GM19193 (cell line): ENCODE results near the gene DUSP3.

Experiments
- POLR2A ChIP-seq: IDR thresholded peaks from 4 replicates; pipeline ENCODE4 v1.6.1; 2011; ENCODE audit not compliant: insufficient read depth, insufficient read length; ENCODE audit errors: extremely low read depth

The DUSP3 gene

DNA sequence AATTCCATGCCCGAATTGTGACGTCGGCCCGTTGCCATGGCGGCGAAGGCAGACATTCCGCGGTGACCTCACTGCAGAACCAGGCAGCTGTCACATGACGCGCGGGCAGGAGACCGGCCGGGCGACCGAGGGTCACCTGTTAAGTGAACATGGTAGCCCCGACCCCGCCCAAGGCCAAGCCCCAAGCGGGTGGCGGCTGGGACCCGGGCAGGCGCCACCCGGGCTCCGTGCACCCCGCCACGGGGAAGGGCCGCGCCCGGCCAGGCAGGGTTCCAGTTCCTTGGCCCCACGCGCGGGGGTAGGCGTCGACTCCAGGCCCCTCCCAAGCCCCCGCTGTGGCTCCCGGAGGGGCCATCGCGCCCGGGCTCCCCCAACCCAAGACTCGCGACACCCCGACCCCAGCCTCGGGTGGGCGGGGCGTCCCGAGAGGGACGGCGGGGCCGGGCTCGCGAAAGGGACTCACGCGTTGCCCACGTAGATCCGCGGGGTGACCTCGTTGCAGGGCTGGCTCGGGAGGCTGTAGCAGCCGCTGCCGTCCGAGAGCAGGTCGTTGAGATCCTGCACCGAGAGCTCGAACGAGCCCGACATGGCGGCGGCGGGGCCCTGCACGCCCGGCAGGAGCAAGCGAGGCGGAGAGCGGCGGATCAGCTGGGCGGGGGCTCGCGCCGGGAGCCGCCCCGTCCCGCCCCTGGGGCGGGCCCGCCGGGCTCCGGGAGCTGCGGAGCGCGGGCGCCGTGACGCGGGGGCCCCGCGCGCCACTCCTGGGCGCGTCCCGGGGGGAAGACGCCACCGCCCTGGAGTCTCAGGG, at the start of gene DUSP3:
DUSP3 (minus strand) TSS at position 641 of the 808 bp plus-strand sequence; CDS start at position 588, 53 bp downstream.
- peak; percentile 73 for TF ChIP-seq POLR2A

DNA sequence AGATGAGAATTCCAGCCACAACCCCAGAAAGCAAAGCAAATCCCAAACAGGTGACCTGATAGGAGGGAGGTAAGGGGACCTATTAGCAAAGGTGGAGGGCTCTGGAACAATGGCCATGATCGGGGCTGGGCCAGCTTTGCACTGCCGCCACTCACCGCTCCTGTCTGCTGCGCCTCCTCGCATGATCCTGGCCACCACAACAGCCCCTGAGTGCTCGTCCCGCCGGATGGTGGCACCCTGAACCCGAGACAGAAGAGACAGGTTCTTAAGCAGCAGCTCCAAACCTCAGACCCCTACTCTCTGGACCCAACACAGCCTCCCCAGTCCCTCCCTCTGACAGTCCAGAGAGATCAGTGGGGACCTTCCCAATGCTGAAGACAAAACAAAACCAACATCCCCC, 48.8 kb upstream of the DUSP3 start:
- TF ChIP-seq POLR2A: no peak

DNA sequence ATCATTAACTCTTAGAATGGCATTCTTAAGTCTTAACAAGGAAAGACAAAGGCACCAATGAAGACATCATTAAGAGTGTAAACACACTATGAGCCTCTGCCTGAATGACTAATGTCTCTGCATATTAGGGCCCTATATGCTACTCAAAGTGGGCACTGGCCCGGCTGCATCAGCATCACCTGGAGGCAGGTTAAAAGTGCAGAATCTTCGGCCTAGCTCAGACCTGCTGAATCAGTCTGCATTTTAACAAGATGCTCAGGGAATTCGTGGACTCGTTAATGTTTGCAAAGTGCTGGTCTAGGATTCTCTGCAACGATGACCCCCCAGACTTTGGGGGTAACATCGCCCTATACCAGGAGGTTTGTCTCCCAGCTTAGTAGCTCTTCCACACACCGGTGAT, 47.4 kb upstream of the DUSP3 start:
- TF ChIP-seq POLR2A: no peak

DNA sequence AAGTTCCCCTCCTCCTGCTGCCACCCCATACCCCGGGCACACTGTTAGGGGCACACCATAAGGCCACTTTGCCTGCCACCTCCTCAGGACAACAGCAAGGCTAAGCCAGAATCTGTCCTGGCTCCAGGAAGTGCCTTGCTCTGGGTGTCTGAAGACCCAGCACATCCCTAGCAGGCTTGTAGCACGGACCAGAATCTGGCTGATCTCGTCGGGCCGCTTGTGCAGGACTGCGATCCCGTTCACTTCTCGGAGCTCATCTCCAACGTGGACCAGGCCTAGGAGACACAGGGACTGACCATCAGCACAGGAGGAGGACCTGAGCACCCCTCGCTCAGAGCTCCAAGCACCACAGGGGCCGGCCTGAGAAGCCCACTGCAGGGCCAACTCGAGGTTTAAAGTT, 46.8 kb upstream of the DUSP3 start:
- TF ChIP-seq POLR2A: no peak

DNA sequence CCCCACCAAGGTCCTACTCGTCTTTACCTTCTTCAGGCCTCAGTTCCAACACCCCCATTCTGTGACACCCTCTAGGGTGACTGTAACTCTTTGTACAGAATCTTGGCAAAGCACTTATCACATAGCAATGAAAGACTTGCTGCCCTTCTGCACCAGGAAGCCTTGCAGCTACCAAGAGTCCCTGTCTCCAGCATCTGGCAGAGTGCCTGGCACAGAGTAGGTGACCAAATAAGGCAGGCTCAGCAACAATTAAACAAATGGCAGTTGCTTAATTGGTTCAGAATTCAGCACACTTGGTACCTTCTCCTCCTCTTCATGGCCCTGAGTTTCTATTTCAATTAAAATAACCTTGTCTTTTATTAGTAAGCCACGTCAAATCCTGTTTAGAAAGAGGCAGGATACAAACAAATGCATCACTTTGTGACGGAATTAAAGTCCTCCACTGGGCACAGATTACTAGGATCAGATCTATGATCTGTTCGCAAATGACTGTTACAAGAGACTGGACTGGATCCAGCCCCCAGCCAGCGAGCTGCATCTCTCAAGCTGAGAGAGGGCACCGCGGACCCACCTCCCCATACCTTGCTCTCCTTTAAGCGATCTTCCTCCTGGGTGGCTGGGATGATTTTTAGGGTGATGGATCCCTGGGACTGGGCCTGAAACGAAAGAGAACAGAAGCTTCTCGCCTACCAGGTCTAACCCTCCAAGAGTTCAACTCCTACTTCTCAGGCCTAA, 44.7 kb upstream of the DUSP3 start:
- TF ChIP-seq POLR2A: no peak

DNA sequence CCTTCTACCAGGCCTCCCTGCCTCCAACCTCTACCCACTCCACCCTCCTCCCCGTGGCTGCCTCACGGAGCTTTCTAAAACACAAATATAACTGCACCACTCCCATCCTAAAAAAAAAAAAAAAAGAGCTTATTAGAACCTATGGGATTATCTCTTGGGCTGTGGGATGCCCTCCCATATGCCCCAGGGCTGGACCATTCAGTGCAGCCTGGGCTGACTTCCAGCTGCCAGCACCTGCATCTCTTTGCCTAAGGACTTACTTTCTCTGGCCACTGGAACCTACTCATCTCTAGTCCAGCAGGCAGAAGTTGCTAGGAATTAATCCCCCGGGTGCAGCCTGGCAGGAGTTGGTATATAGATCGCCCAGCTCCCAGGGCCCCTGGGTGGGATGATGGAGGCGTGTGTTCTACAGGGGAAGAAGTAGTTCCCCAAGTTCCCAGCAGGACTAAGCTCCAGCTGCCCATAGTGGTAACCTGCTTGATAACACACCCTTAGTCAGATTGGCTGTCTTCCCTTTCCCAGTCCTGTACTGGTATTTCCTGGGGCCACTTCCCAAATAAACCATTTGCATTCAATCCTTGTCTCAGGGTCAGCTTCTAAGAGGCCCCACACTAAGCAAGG, 43.9 kb upstream of the DUSP3 start:
- no peak for TF ChIP-seq POLR2A

DNA sequence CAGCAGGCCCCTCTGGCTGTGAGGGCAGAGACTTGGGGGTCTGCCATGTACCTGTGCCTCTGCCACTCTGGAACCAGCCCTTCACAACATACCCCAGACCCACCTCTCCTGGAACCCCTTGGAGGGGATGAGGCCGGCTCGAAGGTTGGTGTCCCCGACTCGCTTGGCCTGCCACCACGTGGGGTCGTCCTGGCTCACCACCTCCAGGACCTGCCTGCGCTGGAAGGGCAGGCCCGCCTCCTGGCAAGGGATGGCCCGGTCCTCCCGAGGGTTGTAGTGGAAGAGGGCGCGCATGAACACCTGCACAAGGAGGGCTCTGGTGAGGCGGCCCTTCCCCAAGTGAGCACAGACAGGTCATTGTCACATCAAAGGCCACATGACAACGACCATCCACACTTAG, 42.0 kb upstream of the DUSP3 start:
- TF ChIP-seq POLR2A: no peak

DNA sequence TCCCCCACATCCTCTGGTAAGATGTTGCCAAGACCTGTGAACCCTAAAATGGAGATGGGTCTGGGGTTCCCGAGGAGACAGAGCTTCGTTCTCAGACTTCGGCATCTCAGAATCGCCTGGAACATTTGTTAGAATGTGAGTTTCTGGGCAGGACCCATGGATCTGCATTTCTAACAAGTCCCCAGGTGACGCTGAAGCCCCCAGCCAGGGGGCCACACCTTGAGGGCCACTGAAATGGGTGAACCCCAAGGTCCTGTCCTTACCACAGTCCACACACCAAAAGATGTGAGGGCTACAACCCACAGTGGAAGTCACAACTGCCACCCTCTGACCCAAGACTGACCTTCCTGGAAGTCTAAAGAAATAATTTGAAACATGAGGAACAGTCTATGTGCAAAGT, 40.2 kb upstream of the DUSP3 start:
- TF ChIP-seq POLR2A: no peak

DNA sequence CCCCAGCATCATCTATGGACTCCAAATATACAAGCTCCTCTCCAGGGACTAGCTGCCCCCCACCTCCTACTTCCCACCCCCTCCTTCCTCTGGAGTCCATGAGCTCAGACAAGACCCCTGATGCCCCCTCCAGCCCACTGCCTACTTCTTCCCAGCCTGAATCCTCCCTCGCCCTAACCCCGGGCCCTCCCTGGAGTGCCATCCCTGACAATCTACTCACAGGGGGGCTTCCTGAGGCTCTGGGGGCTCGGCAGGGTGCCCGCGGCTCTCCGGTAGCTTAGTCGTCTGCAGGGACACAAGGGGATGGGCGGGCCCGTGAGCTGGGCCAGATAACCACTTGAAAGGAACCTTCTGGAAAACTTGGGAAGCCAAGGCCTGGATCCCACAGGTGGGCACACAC, 39.0 kb upstream of the DUSP3 start:
- no peak for TF ChIP-seq POLR2A

DNA sequence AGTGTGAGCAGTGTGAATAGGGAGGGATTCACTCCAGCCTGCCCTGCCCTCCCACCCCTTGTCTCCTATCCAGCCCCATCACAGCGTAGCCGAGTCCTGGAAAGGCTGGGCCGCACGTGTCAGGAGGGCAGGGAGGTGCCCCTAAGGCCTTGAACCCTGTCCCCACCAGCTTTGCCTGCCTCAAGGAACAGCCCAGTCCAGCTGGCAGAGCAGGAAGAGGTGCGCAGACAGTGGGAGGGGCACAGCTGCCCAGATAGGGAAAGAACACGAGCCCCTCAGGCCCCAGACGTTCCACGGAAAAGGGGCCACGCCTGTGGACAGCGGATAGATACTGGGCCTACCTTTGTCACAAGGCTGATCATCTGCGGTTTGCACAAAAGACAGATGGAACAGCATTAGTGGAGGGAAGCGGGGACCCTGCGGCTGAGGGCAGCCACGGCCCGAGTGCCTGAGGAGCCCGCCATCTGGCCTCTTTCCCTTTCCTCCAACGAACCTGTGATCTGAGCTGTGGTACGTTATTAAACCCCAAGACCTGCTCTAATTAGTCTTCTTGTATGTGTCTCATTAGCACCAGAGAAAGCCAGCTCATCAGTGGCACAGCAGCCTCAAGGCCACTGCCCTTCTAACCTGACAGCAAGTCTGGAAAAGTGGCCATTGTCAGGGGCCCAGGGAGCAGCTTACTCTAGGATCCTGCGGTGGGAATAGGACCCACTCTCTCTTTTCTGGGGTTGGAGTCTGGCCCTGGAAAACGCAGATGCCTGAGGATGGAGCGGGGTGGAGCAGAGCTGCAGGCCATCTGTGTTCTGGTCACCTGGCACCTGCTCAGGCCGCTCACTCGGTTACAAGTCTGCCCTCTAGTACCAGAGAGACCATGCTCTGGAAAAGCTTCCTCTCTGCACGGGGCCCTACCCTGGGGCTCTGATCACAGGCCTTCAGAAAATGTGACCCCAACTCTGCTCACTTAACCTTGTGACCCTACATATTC, 37.9 kb upstream of the DUSP3 start:
- no peak for TF ChIP-seq POLR2A

DNA sequence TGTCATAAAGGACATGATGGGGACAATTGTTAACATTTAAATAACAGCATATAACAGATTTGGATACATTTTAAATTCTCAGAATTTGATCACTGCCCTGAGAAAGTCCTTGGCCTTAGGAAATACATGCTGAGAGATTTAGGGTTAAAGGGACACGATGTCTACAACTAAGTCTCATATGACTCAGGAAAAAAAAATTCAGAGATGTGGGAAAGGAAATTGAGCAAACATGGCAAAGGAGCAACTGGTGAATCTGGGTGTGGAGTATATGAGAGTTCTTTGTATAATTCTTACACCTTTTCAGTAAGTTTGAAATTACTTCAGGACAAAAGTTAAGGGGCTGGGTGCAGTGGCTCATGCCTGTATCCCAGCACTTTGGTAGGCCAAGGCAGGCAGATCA, 35.9 kb upstream of the DUSP3 start:
- TF ChIP-seq POLR2A: no peak

DNA sequence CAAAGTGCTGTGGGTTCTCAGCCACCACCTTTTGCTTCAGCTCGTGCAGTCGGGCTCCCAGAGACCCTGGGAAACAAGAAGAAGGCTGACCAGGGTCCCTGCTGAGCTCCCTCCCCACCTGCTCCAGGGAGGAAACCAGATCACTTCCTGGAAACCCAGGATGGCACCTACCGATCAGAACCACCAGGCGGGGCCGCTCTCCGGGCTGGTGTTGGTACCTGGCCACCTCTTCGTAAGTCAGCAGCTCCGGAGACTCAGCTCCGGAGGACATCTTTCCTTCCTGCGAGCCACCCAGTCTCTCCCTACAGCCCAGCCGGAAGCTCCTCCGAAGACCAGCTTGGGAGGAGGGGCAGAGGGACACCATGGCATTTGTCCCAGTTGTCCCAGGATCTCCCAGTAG, 35.2 kb upstream of the DUSP3 start:
- TF ChIP-seq POLR2A: no peak

DNA sequence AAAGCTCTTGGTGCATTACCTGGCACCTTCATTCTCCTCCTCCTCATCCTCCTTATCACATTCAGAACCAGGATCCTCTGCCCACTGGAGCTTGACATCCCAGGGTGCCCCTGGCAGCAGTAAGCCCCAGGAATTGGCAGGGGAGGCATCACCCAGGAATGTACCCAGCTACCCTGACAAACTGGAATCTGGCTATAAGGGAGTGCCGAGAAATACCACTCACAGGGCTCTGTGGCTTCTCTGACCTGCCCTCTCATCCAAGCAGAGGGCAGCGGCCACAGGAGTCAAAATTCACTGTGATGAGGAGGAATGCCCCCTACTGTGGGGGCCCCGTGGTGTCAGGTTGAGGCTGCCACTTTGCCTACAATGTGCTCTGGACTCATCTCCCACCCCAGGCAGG, 34.6 kb upstream of the DUSP3 start:
- no peak for TF ChIP-seq POLR2A

DNA sequence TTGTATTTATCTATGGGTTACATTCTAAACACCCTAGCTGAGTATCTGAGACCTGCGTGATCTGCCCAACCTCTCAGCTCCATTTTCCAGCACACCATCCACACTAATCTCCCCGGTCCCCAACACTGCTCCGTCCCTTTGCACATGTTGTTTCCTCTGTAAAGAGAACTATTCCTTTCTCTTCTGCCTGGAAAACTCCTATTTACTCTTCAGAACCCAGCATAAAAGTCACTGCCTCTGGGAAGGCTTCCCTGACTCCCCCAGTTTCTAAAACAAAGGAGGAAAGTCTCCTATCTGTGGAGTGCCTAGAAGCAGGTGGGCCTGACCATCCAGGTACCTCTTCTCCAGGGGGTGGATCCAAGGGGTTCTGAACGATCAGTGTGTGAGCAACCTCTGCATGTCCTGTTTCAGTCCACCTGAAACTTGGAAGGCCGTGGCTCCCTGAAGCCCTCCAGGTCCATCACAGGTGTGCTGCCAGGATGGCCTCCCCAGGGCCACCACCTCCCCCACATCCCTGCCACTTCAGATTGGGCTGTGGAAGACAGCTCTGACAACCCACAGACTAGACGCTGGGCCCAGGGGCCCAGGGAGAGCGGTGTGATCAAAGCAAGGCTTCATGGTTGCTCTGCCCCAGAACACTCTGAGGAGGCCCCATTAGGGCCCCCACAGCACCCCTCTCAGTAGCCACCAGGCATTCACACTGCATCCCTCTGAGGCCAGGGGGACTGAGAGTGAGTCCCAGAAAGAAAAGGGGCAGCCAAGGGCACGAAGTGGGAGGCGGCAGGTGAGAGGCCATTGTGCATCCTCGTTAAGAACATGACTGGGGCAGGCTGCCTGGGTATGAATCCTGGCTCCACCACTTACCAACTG, 33.9 kb upstream of the DUSP3 start:
- TF ChIP-seq POLR2A: no peak
